Measurements from ENCODE around the gene MT1B.

DNA sequence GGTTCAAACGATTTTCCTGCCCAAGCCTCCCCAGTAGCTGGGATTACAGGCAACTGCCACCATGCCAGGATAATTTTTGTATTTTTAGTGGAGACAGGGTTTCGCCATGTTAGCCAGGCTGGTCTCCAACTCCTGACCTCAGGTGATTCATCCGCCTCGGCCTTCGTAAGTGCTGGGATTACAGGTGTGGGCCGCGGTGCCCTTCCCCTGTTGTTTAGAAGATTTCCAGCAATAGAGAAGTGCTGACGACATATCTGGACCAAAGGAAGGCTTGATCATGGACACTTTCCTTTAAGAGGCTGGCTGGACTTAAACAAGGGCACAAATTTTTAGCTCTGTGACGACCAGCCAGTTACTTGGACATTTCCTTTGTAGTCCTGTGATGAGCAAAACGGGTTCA, 20.5 kb upstream of the MT1B start:
- TF ChIP-seq, protein P1, sequence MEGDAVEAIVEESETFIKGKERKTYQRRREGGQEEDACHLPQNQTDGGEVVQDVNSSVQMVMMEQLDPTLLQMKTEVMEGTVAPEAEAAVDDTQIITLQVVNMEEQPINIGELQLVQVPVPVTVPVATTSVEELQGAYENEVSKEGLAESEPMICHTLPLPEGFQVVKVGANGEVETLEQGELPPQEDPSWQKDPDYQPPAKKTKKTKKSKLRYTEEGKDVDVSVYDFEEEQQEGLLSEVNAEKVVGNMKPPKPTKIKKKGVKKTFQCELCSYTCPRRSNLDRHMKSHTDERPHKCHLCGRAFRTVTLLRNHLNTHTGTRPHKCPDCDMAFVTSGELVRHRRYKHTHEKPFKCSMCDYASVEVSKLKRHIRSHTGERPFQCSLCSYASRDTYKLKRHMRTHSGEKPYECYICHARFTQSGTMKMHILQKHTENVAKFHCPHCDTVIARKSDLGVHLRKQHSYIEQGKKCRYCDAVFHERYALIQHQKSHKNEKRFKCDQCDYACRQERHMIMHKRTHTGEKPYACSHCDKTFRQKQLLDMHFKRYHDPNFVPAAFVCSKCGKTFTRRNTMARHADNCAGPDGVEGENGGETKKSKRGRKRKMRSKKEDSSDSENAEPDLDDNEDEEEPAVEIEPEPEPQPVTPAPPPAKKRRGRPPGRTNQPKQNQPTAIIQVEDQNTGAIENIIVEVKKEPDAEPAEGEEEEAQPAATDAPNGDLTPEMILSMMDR (IDR thresholded peaks at IDR 0.05; ENCODE audit: poor library complexity, severe bottlenecking), result no peak
- TF ChIP-seq RAD21 (conservative IDR thresholded peaks at IDR 0.05) (no peak), EZH2 (IDR thresholded peaks at IDR 0.05; ENCODE audit: borderline replicate concordance, insufficient read depth, low read length, poor library complexity, severe bottlenecking) (no peak), EP300 (conservative IDR thresholded peaks at IDR 0.05; ENCODE audit: poor library complexity, severe bottlenecking) (no peak), TAF1 (IDR thresholded peaks at IDR 0.05; ENCODE audit: low read depth) (no peak)
